H9 (cell line): ENCODE measurements around the gene DHRS7B. TPM values are rescaled to one million over a fixed set of nuclear protein-coding genes. Genes with fewer than 3 reads are reported as not detected.

Source experiments
- DNase-seq: peaks from one replicate; pipeline ENCODE4 v3.0.0-alpha.2; 2017
- H2AFZ ChIP-seq: one replicate; pipeline ENCODE4 v1.6.1; 2013; ENCODE audit warnings: mild to moderate bottlenecking, low read length, control low read depth, moderate library complexity
- H2AK5ac ChIP-seq: 2 replicates; pipeline ENCODE4 v1.6.1; 2013; ENCODE audit warnings: low read length, control low read depth, mixed read lengths; ENCODE audit not compliant: insufficient read length
- H2BK120ac ChIP-seq: one replicate; pipeline ENCODE4 v1.6.1; 2013; ENCODE audit warnings: low read depth, mild to moderate bottlenecking, low read length, control low read depth, inconsistent platforms; ENCODE audit not compliant: poor library complexity, severe bottlenecking
- H2BK12ac ChIP-seq: 2 replicates; pipeline ENCODE4 v1.6.1; 2013; ENCODE audit warnings: low read length, control low read depth, mixed read lengths, low read depth; ENCODE audit not compliant: insufficient read length
- H2BK15ac ChIP-seq: 2 replicates; pipeline ENCODE4 v1.6.1; 2013; ENCODE audit warnings: low read depth, low read length, control low read depth
- H2BK20ac ChIP-seq: one replicate; pipeline ENCODE4 v1.6.1; 2013; ENCODE audit warnings: low read depth, mild to moderate bottlenecking, low read length, control low read depth, inconsistent platforms; ENCODE audit not compliant: poor library complexity, severe bottlenecking
- H2BK5ac ChIP-seq: 2 replicates; pipeline ENCODE4 v1.6.1; 2013; ENCODE audit warnings: low read length, control low read depth, mixed read lengths; ENCODE audit not compliant: insufficient read length
- H3K14ac ChIP-seq: 2 replicates; pipeline ENCODE4 v1.6.1; 2013; ENCODE audit warnings: low read length, control low read depth; ENCODE audit not compliant: insufficient read depth
- H3K18ac ChIP-seq: 2 replicates; pipeline ENCODE4 v1.6.1; 2013; ENCODE audit warnings: low read depth, mild to moderate bottlenecking, mixed read lengths, low read length, control low read depth; ENCODE audit not compliant: insufficient read length
- H3K23ac ChIP-seq: 2 replicates; pipeline ENCODE4 v1.6.1; 2013; ENCODE audit warnings: low read length, control low read depth, mixed read lengths, low read depth; ENCODE audit not compliant: insufficient read length
- H3K23me2 ChIP-seq: 2 replicates; pipeline ENCODE4 v1.6.1; 2013; ENCODE audit warnings: low read depth, mild to moderate bottlenecking, mixed read lengths, low read length, control low read depth; ENCODE audit not compliant: insufficient read length, poor library complexity, severe bottlenecking
- H3K27ac ChIP-seq: 2 replicates; pipeline ENCODE4 v1.5.1; 2013; ENCODE audit warnings: low read length, control low read depth, mixed read lengths, low read depth; ENCODE audit not compliant: insufficient read length
- H3K27me3 ChIP-seq: 2 replicates; pipeline ENCODE4 v1.6.1; 2013; ENCODE audit warnings: low read length, control low read depth, inconsistent platforms; ENCODE audit not compliant: insufficient read depth
- H3K4ac ChIP-seq: 2 replicates; pipeline ENCODE4 v1.6.1; 2013; ENCODE audit warnings: low read depth, mild to moderate bottlenecking, control low read depth, inconsistent platforms, low read length, moderate library complexity
- H3K4me1 ChIP-seq: 2 replicates; pipeline ENCODE4 v1.6.1; 2013; ENCODE audit warnings: low read length, control low read depth, inconsistent platforms; ENCODE audit not compliant: insufficient read depth
- H3K4me2 ChIP-seq: 2 replicates; pipeline ENCODE4 v1.6.1; 2013; ENCODE audit warnings: low read length, control low read depth, mixed read lengths; ENCODE audit not compliant: insufficient read length, insufficient read depth
- H3K56ac ChIP-seq: 2 replicates; pipeline ENCODE4 v1.6.1; 2013; ENCODE audit warnings: low read depth, mild to moderate bottlenecking, mixed read lengths, low read length, control low read depth; ENCODE audit not compliant: insufficient read length
- H3K79me1 ChIP-seq: 2 replicates; pipeline ENCODE4 v1.6.1; 2013; ENCODE audit warnings: low read depth, mild to moderate bottlenecking, moderate library complexity, low read length, control low read depth, inconsistent platforms; ENCODE audit not compliant: insufficient read depth, poor library complexity, severe bottlenecking
- H3K79me2 ChIP-seq: 2 replicates; pipeline ENCODE4 v1.6.1; 2013; ENCODE audit warnings: low read length, control low read depth, inconsistent platforms; ENCODE audit not compliant: insufficient read depth
- H3K9ac ChIP-seq: 2 replicates; pipeline ENCODE4 v1.6.1; 2013; ENCODE audit warnings: low read length, control low read depth, mixed read lengths; ENCODE audit not compliant: insufficient read length; ENCODE audit errors: extremely low read depth
- H3K9me3 ChIP-seq: one replicate; pipeline ENCODE4 v1.6.1; 2013; ENCODE audit warnings: low read depth, low read length, inconsistent platforms; ENCODE audit not compliant: control insufficient read depth
- H3T11ph ChIP-seq: one replicate; pipeline ENCODE4 v1.6.1; 2013; ENCODE audit warnings: mild to moderate bottlenecking, low read length, control low read depth, inconsistent platforms
- H4K20me1 ChIP-seq: one replicate; pipeline ENCODE4 v1.6.1; 2013; ENCODE audit not compliant: control insufficient read depth, insufficient read length, insufficient read depth
- H4K5ac ChIP-seq: 2 replicates; pipeline ENCODE4 v1.6.1; 2013; ENCODE audit warnings: low read depth, mild to moderate bottlenecking, mixed read lengths, low read length, control low read depth; ENCODE audit not compliant: insufficient read length
- H4K8ac ChIP-seq: replicated peaks from 2 replicates; pipeline ENCODE4 v1.6.1; 2013; ENCODE audit warnings: low read length, control low read depth, mixed read lengths, low read depth; ENCODE audit not compliant: insufficient read length
- H4K91ac ChIP-seq: 2 replicates; pipeline ENCODE4 v1.6.1; 2013; ENCODE audit warnings: low read depth, mild to moderate bottlenecking, moderate library complexity, mixed read lengths, low read length, control low read depth; ENCODE audit not compliant: insufficient read length
- H3K27ac Mint-ChIP-seq, 3 experiments: 2 replicates in 2 of 3; 3 replicates in 1 of 3; pipeline ENCODE4 v1.8.0; 2020 to 2021; ENCODE audit warnings: mixed read lengths in 3 of 3, mild to moderate bottlenecking in 1 of 3, moderate library complexity in 1 of 3
- H3K27me3 Mint-ChIP-seq: 2 replicates; pipeline ENCODE4 v1.8.0; 2021; ENCODE audit warnings: low read depth, mild to moderate bottlenecking, moderate library complexity, mixed read lengths
- H3K36me3 Mint-ChIP-seq, 3 experiments: 2 replicates in 2 of 3; 3 replicates in 1 of 3; pipeline ENCODE4 v1.8.0; 2020 to 2021; ENCODE audit warnings: low read depth in 3 of 3, mixed read lengths in 3 of 3; ENCODE audit not compliant: insufficient read depth in 1 of 3
- H3K4me1 Mint-ChIP-seq, 2 experiments: 2 replicates each; pipeline ENCODE4 v1.8.0; 2020; ENCODE audit warnings: mixed read lengths in 2 of 2
- H3K4me3 Mint-ChIP-seq, 2 experiments: 2 replicates in 1 of 2; 3 replicates in 1 of 2; pipeline ENCODE4 v1.8.0; 2020 to 2021; ENCODE audit warnings: mild to moderate bottlenecking in 2 of 2, mixed read lengths in 2 of 2, moderate library complexity in 1 of 2
- H3K9me3 Mint-ChIP-seq, 2 experiments: 2 replicates in 1 of 2; 3 replicates in 1 of 2; pipeline ENCODE4 v1.8.0; 2020; ENCODE audit warnings: mild to moderate bottlenecking in 2 of 2, mixed read lengths in 2 of 2, moderate library complexity in 1 of 2
- WGBS: extraction: QIAGEN DNeasy Blood & Tissue Kit; methylation state at CpG from one replicate; pipeline ENCODE4 v1.1.7; 2013; ENCODE audit warnings: missing lambda C conversion rate, low lambda C conversion rate, mixed read lengths; ENCODE audit not compliant: insufficient read length; ENCODE audit errors: extremely low coverage; 5-methylcytosine and 5-hydroxymethylcytosine counted together
- total RNA-seq: library from RNA; stranded (reverse); gene quantifications from 2 replicates; pipeline ENCODE4 v1.2.1, GENCODE V29; 2021
- TF ChIP-seq, protein P1 (sequence below): fragments of 200-600 bp; sonication (generic); conservative IDR thresholded peaks from 3 replicates; pipeline ENCODE4 v1.8.0; 2021; ENCODE audit warnings: antibody characterized with exemption, mild to moderate bottlenecking

Gene DHRS7B
- total RNA-seq, 1 experiment from 2014 or later, result 20.3 TPM

DNA sequence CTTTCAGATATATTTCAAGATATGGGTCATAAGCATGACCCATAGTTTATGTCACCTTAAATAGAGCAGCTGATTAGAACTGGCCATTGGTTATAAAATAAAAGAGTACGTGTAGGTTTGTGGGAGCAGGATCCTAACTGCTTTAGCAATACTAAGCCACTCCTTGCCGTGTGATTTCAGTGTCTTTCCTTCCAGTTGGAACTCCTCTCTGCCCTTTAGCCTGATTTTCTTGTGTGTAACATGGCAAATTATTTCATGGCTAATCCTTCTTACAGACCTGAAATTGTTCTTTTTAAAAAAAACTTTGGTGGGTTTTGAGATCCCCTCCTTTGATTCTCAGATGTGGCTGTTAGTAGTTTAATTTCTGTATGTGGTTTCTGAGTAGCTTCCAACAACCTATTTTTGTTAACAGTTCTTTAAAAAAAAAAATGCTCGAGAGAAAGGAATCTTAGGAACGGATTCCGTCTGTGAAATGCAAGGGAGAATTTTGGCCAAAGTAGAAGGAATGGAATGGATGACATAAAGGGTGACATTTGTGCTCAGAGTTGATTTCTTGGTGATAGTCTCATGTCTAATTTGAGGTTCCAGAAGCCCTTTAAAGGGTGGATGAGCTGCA is 39.9 kb downstream of the DHRS7B start:
- H3K23ac ChIP-seq, result no peak overlapping the region
- H3K14ac ChIP-seq, result no peak overlapping the region
- no peak overlapping the region for H3K18ac ChIP-seq
- Mint-ChIP-seq H3K4me1 (no peaks in the 10 kb centered on the region), H3K36me3 (peaks cover 0 to 2% (median 1%) of the 10 kb centered on the region in 3 experiments; a peak in 4 of 7 replicates), H3K27ac (0 out of 7 replicates have a peak overlapping the region, but pooled peaks of 1 of the 3 experiments have one; percentile 63), H3K4me3 (no peak overlapping the region), H3K27me3 (no peaks in the 10 kb centered on the region), H3K9me3 (no peaks in the 10 kb centered on the region)
- WGBS, result no CpG with 5 or more reads among the region's 5 CpGs
- H2AK5ac ChIP-seq, result no peak overlapping the region
- DNase-seq, result no peak
- H2BK20ac ChIP-seq, result no peak overlapping the region
- no peak overlapping the region for H2AFZ ChIP-seq
- no peak overlapping the region for H3K4ac ChIP-seq
- H2BK12ac ChIP-seq, result no peak overlapping the region
- H3K79me2 ChIP-seq, result no peaks in the 10 kb centered on the region
- H2BK120ac ChIP-seq, result no peak overlapping the region
- no peak overlapping the region for H2BK5ac ChIP-seq
- no peak overlapping the region for H4K91ac ChIP-seq
- no peaks in the 10 kb centered on the region for H4K20me1 ChIP-seq
- TF ChIP-seq, protein P1, sequence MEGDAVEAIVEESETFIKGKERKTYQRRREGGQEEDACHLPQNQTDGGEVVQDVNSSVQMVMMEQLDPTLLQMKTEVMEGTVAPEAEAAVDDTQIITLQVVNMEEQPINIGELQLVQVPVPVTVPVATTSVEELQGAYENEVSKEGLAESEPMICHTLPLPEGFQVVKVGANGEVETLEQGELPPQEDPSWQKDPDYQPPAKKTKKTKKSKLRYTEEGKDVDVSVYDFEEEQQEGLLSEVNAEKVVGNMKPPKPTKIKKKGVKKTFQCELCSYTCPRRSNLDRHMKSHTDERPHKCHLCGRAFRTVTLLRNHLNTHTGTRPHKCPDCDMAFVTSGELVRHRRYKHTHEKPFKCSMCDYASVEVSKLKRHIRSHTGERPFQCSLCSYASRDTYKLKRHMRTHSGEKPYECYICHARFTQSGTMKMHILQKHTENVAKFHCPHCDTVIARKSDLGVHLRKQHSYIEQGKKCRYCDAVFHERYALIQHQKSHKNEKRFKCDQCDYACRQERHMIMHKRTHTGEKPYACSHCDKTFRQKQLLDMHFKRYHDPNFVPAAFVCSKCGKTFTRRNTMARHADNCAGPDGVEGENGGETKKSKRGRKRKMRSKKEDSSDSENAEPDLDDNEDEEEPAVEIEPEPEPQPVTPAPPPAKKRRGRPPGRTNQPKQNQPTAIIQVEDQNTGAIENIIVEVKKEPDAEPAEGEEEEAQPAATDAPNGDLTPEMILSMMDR, result no peak
- H3K79me1 ChIP-seq, result no peaks in the 10 kb centered on the region
- no peak overlapping the region for H3K4me2 ChIP-seq
- no peaks in the 10 kb centered on the region for H3K4me1 ChIP-seq
- no peak overlapping the region for H4K8ac ChIP-seq
- no peak overlapping the region for H3K56ac ChIP-seq
- H4K5ac ChIP-seq, result no peak overlapping the region
- no peaks in the 10 kb centered on the region for H3K9me3 ChIP-seq
- H3K9ac ChIP-seq, result no peak overlapping the region
- H3T11ph ChIP-seq, result no peak overlapping the region
- no peaks in the 10 kb centered on the region for H3K23me2 ChIP-seq
- no peak overlapping the region for H2BK15ac ChIP-seq
- H3K27me3 ChIP-seq, result no peaks in the 10 kb centered on the region
- no peak overlapping the region for H3K27ac ChIP-seq
